HAP-1 (cell line): ENCODE measurements around the gene MPC1.
"Not testable (repeated sequence)": the region's sequence is repeated elsewhere in the genome, so short reads cannot be mapped to it uniquely, and the experiment has no call there.

Experiments
- DNase-seq, 2 experiments: peaks; one replicate each; pipeline ENCODE4 v3.0.0-alpha.2; 2016 to 2020; ENCODE audit warnings: low spot score in 2 of 2
- H3K27me3 ChIP-seq: fragments of 250-450 bp; sonication (Bioruptor Pico); 2 replicates; pipeline ENCODE4 v1.5.1; 2020; ENCODE audit warnings: low read depth, mild to moderate bottlenecking, moderate library complexity
- H3K36me3 ChIP-seq: fragments of 250-450 bp; sonication (Bioruptor Pico); replicated peaks from 2 replicates; pipeline ENCODE4 v1.5.1; 2020; ENCODE audit warnings: mild to moderate bottlenecking
- H3K4me1 ChIP-seq: fragments of 250-450 bp; sonication (Bioruptor Pico); 2 replicates; pipeline ENCODE4 v1.5.1; 2020; ENCODE audit warnings: mild to moderate bottlenecking
- H3K4me3 ChIP-seq: fragments of 250-450 bp; sonication (Bioruptor Pico); 2 replicates; pipeline ENCODE4 v1.5.1; 2020; ENCODE audit warnings: mild to moderate bottlenecking, moderate library complexity
- H3K9me3 ChIP-seq: fragments of 250-450 bp; sonication (Bioruptor Pico); 2 replicates; pipeline ENCODE4 v1.5.1; 2020; ENCODE audit warnings: mild to moderate bottlenecking, moderate library complexity
- in situ Hi-C: fragments of 300-500 bp; cut with MboI; formaldehyde crosslinking; loops from 3 replicates; pipeline ENCODE4 v1.14.3; 2020; ENCODE audit warnings: low sequenced_read_pairs, inconsistent platforms, mixed read lengths

MPC1 gene

DNA sequence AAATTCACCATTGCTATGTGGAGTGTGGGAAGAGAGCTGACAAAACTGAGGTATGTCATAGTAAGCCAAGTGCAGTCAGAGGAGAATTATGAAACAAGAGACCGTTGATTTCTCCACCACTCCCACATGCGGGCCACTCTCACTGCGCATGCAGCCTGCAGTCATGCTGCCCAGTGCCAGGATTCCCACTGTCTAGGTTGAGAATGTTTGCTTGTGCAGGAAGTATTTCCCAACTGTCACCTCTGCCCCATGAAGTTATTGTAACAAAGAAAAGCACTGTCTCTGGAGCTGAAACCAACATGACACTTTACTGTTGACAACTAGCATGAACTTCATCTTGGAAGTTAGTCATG is 21.7 kb downstream of the MPC1 start:
- H3K9me3 ChIP-seq, result 0 out of 2 replicates have a peak, but pooled peaks cover 5% of the 10 kb centered on the region
- peaks cover 8% of the 10 kb centered on the region for H3K27me3 ChIP-seq
- H3K4me3 ChIP-seq, result no peak overlapping the region
- in situ Hi-C loops, result no loop called here
- peaks cover 14% of the 10 kb centered on the region for H3K4me1 ChIP-seq
- peaks cover 13% of the 10 kb centered on the region; the same call in 1 of the 2 replicates for H3K36me3 ChIP-seq
- DNase-seq, result no peak

DNA sequence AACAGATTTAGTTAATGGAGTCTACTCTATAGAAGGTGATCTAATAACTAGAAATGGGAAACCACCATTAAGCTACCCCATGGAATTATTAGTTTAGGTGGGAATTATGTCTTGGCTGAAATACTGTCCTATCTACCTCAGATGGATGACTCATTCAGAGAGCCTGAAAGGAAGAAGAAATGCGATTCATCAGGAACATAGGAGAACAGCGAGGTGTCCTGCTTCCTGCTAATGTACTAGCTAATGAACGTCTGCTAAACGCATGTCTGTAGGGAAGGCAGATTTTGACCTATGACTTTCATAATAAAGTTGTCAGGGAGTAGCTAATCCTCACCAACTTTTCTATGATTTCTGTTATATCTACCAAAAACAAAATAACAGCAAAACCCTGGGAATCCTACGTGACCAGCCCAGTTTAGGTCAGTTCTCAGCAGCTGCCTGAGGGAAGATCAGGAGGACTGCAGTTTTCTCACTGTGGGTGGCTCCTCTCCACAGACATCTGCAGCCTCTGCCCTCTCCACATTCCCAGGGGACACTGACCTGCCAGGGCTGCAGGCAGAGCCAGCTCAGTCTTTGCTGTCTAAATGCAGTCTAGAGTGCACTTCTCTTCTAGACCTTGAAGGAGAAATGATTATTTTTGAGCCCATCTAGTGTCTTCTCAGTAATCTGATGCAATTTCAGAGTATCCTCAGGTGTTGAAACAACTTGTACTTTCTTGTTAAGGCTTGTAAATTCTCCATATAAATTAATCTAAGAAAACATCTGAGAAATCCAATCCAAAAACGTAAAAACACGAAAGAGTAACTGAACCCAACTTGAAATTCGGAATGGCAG is 22.3 kb downstream of the MPC1 start:
- 0 out of 2 replicates have a peak, but pooled peaks cover 5% of the 10 kb centered on the region for H3K9me3 ChIP-seq
- no peak for DNase-seq
- peaks cover 8% of the 10 kb centered on the region for H3K4me1 ChIP-seq
- in situ Hi-C loops, result no loop called here
- H3K36me3 ChIP-seq, result peaks cover 13% of the 10 kb centered on the region; the same call in 1 of the 2 replicates
- H3K4me3 ChIP-seq, result no peak overlapping the region
- H3K27me3 ChIP-seq, result peaks cover 8% of the 10 kb centered on the region

DNA sequence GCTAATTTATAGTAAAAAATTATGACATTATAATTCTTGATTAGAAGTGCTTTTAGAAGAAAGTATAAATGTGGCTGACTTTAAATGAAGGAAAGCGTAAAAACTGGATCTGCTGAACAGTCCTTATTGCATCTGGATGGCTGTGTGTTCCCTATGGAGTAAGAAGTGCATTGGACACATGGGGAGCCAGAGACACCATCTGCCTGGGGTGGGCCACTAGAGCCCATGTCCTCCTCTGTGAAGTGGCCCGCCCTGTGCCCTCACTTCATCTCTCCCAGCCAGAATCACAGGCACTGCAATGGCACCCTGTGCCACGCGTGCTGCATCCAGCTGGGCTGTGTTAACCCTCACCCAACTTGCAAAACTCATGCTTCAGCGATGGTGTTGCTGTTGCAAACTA is 27.2 kb downstream of the MPC1 start:
- Histone ChIP-seq H3K9me3 (0 out of 2 replicates have a peak, but pooled peaks cover 5% of the 10 kb centered on the region), H3K36me3 (no peaks in the 10 kb centered on the region), H3K4me3 (no peak overlapping the region), H3K4me1 (no peaks in the 10 kb centered on the region), H3K27me3 (peaks cover 13% of the 10 kb centered on the region)
- DNase-seq, result no peak
- in situ Hi-C loops, result no loop called here

DNA sequence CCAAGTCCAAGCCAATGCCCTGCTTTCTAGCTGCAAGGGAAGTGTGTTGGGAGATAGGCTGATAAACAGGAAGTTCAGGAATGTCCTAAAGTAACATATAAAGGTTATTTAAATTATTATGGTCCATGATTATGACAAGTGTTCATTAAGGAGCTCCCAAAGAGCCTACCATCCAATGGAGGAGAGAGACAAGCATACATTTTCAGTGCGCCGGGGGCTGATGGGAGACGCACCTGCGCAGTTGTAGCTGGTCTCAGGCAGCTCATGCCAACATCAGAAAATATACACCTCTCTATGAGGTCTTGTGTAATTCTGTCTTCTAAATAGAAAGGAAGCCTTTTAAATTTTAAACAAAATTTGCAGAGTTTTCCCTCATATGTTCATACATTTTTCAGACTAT is 27.8 kb downstream of the MPC1 start:
- Histone ChIP-seq H3K36me3 (no peaks in the 10 kb centered on the region), H3K4me3 (no peak overlapping the region), H3K27me3 (peaks cover 13% of the 10 kb centered on the region), H3K4me1 (no peaks in the 10 kb centered on the region), H3K9me3 (0 out of 2 replicates have a peak, but pooled peaks cover 5% of the 10 kb centered on the region)
- in situ Hi-C loops, result no loop called here
- no peak for DNase-seq

DNA sequence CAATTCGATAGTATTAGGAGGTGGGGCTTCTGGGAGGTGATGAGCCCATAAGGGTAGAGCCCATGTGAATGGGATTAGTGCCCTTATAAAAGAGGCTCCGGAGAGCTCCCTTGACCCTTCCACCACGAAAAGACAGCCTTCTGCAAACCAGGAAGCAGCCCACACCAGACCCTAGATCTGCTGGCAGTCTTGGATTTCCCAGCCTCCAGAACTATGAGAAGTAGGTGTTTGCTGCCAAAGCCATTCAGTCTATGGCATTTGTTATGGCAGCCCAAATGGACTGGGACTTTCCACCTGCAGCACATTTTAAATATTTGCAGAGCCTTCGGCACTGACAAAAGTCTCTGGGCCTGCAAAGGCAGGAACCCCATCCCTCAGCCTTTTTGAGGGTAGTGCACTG is 28.6 kb downstream of the MPC1 start:
- Histone ChIP-seq H3K27me3 (peaks cover 10% of the 10 kb centered on the region), H3K4me1 (no peaks in the 10 kb centered on the region), H3K36me3 (no peaks in the 10 kb centered on the region), H3K9me3 (0 out of 2 replicates have a peak, but pooled peaks cover 5% of the 10 kb centered on the region), H3K4me3 (no peak overlapping the region)
- in situ Hi-C loops, result no loop called here
- DNase-seq, result no peak

DNA sequence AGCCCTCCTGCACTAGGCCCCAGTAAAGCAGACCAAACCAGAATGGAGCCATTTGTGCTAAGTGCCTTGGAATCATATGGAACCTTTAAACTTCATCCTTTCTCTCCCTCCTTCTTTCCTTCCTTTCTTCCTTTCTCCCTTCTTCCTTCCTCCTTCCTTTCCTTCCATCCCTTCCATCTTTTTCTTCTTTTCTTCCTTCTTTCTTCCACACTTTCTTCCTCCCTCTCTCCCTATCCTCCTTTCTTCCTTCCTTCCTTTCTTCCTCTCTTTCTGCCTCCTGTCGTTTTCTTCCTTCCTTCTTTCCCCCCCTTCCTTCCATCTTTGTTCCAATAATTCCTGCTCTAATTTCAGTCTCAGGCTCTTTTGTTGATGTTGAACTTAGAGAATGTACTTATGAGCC is 29.2 kb downstream of the MPC1 start:
- in situ Hi-C loops, result no loop called here
- 0 out of 2 replicates have a peak, but pooled peaks cover 3% of the 10 kb centered on the region for H3K9me3 ChIP-seq
- H3K27me3 ChIP-seq, result peaks cover 10% of the 10 kb centered on the region; the same call in 1 of the 2 replicates
- no peaks in the 10 kb centered on the region for H3K36me3 ChIP-seq
- DNase-seq, result no peak
- H3K4me1 ChIP-seq, result no peaks in the 10 kb centered on the region
- no peak overlapping the region for H3K4me3 ChIP-seq

DNA sequence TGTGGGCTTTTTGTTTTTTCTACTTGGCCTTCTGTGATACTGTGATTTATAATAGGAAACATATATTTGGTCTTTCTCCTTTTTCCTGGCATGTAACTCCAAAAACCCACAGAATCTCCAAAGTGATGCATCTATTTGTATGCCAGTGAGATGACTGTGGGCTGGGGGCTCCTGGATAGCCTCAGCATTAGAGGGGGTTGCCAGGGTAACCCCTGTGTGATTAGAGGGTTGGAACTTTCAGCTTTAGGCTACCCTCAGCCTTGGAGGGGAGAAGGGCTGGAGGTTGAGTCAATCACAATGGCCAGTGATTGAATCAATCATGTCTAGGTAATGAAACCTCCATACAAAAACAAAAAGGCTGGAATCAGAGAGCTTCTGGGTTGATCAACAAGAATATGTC is 29.8 kb downstream of the MPC1 start:
- DNase-seq, result no peak

DNA sequence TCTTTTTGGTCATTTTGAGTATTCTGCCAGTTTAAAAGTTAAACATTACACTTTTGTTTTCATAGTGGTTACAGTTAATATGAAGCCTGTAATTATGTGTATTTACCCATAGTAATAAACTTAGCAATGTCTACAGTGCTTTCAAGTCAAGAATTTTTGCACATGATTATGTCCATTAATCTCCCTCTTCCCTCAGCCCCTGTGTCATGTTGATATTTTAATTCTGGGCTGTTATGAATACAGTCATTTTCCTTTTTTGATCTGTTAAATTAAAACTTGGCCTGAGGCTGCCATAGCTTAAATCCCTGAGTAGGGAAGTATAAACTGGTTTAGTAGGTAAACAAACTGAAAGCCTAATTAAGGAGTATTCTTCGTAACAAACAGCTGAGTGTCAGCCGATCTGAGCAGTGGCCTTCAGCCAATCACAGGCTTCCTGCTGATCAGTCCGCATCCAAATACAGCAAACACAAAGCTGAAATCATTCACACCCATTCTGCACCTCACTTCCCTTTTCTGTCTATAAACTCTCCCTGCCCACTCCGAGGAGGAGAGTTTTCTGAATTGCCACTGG is 30.9 kb downstream of the MPC1 start:
- Histone ChIP-seq H3K36me3 (no peaks in the 10 kb centered on the region), H3K4me1 (no peaks in the 10 kb centered on the region), H3K4me3 (no peak overlapping the region), H3K9me3 (0 out of 2 replicates have a peak, but pooled peaks cover 3% of the 10 kb centered on the region), H3K27me3 (0 out of 2 replicates have a peak, but pooled peaks cover 4% of the 10 kb centered on the region)
- in situ Hi-C loops, result no loop called here
- DNase-seq, result peak; percentile 63 to 64

More for the DNA sequence above, 29.8 kb downstream of the MPC1 start:
- no peaks in the 10 kb centered on the region for H3K36me3 ChIP-seq
- in situ Hi-C loops, result no loop called here
- 0 out of 2 replicates have a peak, but pooled peaks cover 7% of the 10 kb centered on the region for H3K27me3 ChIP-seq
- H3K9me3 ChIP-seq, result 0 out of 2 replicates have a peak, but pooled peaks cover 3% of the 10 kb centered on the region
- H3K4me1 ChIP-seq, result no peaks in the 10 kb centered on the region
- H3K4me3 ChIP-seq, result no peak overlapping the region

DNA sequence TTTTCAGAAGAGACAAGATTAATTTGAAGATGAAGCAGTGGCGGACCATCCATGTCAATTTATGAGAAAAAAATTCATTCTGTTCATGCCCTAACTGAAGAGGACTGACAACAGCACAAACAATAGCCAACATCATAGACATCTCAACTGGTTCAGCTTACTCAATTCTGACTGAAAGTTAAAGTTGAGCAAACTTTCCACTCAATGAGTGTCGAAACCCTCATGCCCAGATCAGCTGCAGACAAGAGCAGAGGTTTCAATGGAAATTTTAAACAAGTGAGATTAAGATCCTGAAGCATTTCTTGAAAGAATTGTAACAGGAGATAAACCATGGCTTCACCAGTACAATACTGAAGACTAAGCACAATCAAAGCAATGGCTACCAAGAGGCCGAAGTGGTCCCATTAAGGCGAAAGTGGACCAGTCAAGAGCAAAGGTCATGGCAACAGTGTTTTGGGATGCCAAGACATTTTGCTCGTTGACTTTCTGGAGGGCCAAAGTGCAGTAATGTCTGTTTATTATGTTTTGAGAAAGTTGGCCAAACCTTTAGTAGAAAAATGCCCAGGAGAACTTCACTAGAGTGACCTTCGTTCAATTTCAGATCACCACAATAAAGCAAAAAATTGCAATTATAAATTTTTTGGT is 34.3 kb downstream of the MPC1 start:
- DNase-seq, result no peak
- peaks cover 2% of the 10 kb centered on the region for H3K4me1 ChIP-seq
- no peak overlapping the region for H3K4me3 ChIP-seq
- H3K9me3 ChIP-seq, result 0 out of 2 replicates have a peak, but pooled peaks cover 3% of the 10 kb centered on the region
- no peaks in the 10 kb centered on the region for H3K36me3 ChIP-seq
- in situ Hi-C loops, result no loop called here
- H3K27me3 ChIP-seq, result 0 out of 2 replicates have a peak, but pooled peaks cover 3% of the 10 kb centered on the region

DNA sequence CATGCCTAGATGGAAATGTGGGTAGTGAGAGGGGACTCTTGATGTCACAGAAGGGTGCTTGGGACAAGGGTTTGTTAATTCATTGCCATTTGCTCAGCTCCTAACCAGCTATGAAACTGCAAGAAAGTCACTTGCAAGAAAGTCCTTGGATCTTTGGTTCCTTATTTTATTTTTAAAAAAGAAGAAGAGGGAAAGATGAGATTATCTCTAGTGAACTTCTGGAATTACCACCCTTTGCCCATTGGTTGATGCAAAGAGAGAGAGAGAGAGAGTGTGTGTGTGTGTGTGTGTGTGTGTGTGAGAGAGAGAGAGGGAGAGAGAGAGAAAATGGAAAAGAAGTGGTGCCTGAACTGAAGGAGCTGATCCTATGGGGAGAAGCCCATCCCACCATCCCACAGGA is 35.8 kb downstream of the MPC1 start:
- no peak for DNase-seq
- Histone ChIP-seq H3K9me3 (0 out of 2 replicates have a peak, but pooled peaks cover 3% of the 10 kb centered on the region), H3K27me3 (no peaks in the 10 kb centered on the region), H3K4me1 (peaks cover 7% of the 10 kb centered on the region), H3K4me3 (no peak overlapping the region), H3K36me3 (peaks cover 3% of the 10 kb centered on the region; the same call in 1 of the 2 replicates)
- in situ Hi-C loops, result no loop called here

DNA sequence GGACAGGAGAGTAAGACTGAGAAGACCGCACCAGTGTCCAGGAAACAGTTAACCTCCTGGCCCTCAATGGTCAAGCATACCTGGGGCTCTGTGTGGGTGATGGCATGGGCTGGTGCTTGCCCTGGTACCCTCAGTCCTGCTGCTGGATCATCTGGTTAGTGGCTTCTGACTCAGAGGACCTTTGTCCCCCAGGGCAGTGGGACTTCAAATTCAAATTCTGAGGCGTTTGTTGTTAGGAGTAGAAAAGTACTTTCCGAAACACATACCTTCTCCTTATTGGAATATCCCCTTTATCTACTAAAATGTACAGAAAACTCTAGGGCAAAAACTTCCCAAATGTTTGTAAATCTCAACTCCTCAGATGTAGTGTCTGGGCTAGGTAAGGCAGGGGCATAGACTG is 36.3 kb downstream of the MPC1 start:
- no peak overlapping the region for H3K4me3 ChIP-seq
- 0 out of 2 replicates have a peak, but pooled peaks cover 3% of the 10 kb centered on the region for H3K9me3 ChIP-seq
- H3K4me1 ChIP-seq, result peaks cover 7% of the 10 kb centered on the region
- no peaks in the 10 kb centered on the region for H3K27me3 ChIP-seq
- in situ Hi-C loops, result no loop called here
- H3K36me3 ChIP-seq, result peaks cover 3% of the 10 kb centered on the region; the same call in 1 of the 2 replicates
- no peak for DNase-seq

DNA sequence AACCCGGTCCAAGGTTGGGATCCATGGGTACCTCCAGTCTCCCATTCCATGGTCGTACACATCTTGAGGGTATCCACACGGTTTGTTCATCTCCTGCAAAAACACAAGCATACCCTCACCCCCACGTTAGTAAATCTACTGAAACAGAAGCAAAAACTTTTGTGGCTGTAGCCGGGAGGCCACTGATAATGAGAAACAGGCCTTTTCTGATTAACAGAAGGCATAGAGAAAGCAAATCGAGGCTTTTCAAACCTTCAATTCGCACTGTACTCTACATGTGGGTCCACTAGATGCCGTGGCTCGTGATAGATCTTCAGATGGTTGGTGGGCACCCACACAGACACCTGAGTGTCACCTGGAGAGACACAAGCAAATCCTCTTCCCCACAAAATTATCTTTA is 37.1 kb downstream of the MPC1 start:
- H3K9me3 ChIP-seq, in situ Hi-C loops: not testable (repeated sequence)

DNA sequence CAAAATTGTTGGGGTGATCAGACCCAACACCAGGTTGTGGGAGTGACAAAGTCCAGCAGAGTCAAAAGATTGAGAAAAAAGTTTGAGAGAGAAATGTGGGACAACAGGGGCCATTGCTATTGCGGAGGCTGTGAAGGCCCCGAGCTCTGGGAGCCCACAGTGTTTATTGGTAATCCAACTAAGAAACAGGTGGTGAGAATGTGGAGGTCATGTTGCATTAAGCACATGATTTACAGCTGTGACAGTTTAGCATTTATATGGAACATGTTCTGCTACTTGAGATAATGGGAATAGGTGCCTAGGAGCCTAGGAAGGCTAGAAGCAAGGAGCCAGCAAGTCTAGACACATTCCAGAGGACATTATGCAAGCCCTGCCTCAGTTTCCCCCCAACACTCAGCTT is 37.8 kb downstream of the MPC1 start:
- DNase-seq, H3K4me3 ChIP-seq, in situ Hi-C loops, H3K27me3 ChIP-seq, H3K9me3 ChIP-seq, H3K4me1 ChIP-seq: not testable (repeated sequence)
- H3K36me3 ChIP-seq, result peaks cover 11% of the 10 kb centered on the region; the same call in 1 of the 2 replicates

More for the DNA sequence above, 37.1 kb downstream of the MPC1 start:
- DNase-seq, H3K27me3 ChIP-seq, H3K36me3 ChIP-seq, H3K4me3 ChIP-seq, H3K4me1 ChIP-seq: not testable (repeated sequence)
